Inflammatory macrophage (primary cell): Measurements from ENCODE around the gene SLFN14.
"Not testable (repeated sequence)": the region's sequence is repeated elsewhere in the genome, so short reads cannot be mapped to it uniquely, and the experiment has no call there.

ENCODE experiments used
- DNase-seq, 2 donors: peaks; one replicate each; pipeline ENCODE4 v3.0.0-alpha.2; 2020 to 2022
- total RNA-seq, 18 experiments: gene quantifications; one replicate each; lab custom pipeline; 2026; ENCODE audit warnings: mixed read lengths in 6 of 18, inconsistent platforms in 2 of 18; lab: John Stamatoyannopoulos, UW

The SLFN14 gene
- 0 to 1.2 (median 0.03) reads per million in 18 experiments for total RNA-seq

- no peak for DNase-seq
Measured at GRCh38 chr17:35560703-35561102, at the start of gene SLFN14. Gene SLFN14, minus strand, starts transcription at chr17:35560819. Its CDS starts 2,757 bp downstream, at chr17:35558062.

DNA sequence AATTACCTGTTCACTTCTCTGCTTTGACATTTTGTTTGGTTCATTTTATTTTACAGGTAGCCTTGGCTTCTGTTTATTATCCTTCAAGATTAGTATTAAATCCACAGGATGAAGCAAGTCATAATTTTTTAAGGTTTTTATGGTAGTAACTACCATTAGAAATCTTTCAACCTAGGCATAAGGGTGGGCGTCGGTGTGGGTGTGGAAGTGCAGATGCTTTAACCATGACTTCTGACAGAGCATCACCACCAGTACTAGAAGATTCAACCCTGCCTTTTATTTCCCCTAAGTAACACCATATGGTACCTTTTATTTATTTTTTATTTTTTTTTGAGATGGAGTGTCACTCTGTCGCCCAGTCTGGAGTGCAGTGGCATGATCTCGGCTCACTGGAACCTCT is 49.2 kb upstream of the SLFN14 start:
- DNase-seq, result no peak

DNA sequence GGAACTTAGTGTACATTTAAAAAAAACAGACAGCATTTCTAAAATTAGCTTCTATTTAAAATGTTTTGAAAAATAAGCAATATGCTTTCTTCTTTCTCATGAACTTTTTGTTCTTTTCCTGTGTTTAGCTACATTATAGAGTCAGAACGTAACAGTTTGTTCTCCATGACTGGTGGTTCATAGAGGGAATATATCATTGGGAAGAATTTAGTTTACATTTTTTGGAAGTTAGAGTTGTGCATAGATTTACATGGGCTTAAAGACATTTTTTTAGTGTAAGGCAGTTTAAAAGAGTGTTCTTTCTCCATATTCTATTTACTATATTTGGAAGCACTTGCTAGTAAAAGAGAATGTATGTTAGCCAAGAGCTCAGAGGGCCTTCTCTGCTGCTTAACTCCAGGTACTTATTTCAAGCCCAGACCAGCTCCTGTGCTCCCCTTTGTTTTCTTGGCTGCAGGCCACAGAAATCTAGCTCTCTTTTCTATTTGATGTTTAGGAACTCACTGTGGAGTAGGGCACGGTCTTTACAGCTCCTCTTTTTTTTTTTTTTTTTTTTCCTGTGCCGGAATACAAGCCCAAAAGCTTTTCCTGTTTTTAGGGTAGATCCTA is 46.7 kb upstream of the SLFN14 start:
- DNase-seq, result no peak

DNA sequence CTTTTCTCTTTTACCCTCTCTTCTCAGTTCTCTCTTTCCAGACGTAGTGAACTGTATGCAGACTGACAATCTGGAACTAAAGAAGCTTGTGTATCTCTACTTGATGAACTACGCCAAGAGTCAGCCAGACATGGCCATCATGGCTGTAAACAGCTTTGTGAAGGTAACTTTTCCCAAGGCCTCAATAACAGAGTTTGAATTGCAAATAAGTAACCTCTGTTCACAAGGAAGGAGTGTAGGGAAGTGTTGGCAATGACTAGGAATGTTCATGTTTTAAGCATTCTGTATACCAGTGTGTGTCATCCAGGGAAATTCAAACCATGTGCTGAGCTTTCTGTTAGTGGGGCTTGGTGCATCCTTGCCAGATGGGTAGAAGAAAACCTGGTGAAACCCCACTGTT is 45.1 kb upstream of the SLFN14 start:
- DNase-seq, result no peak

DNA sequence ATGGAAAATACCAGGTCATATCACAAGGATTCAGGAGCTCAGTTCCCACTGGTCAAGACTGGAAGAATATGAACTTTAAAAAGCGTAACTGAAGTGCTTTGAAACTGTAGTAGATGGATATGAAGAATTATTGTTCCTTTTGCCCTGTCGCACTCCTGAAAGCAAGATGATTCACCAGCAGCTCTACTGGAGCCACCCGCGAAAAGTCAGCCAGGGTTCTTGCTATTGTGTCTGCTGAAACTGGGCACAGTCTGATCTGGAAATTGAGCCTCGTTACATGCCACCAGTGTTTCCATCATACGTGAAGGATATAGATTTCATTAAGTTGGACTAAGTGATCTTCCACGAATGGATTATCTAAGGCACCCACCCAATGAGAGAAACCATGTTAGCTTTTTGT is 43.1 kb upstream of the SLFN14 start:
- no peak for DNase-seq

GRCh38 chr17:35597604-35598003 is 37.0 kb upstream of the SLFN14 start:
- no peak for DNase-seq

DNA sequence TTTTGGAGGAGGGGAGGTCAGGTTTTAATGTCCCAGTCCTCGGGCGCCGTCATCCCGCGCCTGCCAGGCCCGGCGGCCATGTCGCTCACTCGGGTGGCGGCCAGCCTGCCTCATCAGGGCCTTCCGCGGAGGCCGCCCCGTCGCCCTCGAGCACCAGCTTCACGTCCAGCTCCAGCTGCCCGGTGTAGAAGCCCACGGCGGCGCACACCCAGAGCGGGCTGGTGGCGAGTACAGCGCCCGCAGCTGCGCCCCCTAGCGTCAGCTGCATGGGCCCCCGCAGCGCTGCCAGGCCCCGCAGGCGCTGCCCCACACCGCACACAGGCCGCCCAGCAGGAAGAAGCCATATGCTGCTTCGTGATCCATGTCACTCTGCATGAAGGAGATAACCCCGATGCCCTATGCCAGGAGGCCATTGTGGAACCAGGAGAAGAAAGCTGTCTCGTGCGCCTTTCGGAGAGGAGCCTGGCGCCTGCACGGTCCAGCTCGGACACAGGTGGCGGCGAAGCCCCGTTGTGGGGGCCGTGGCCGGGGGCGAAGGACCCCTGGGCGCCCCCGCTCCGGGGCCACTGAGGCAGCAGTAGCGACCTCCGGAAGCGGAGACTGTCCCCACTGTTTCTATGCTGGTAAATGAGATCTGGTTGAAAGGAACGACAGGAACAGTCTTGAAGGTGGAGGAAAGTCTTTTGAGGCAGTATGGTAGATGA is 36.1 kb upstream of the SLFN14 start:
- no peak for DNase-seq

DNA sequence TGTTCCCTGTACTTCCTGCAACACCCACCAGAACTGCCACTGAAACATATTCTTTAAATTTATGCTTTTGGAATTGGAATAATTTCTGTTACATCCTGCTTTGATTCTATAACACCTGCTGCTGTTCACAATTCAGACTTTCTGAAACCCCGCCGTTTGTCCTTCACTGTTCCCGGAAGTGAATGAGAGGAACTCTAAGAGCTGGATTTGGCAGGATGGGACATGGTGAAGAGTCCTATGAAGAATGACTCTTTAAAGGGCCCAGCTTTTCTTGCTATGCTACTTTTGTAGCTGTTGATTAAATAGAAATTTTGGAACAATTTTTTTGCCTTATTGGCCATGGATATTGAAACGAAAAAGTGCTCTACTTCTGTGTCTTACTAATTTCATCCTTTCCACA is 35.5 kb upstream of the SLFN14 start:
- no peak for DNase-seq

DNA sequence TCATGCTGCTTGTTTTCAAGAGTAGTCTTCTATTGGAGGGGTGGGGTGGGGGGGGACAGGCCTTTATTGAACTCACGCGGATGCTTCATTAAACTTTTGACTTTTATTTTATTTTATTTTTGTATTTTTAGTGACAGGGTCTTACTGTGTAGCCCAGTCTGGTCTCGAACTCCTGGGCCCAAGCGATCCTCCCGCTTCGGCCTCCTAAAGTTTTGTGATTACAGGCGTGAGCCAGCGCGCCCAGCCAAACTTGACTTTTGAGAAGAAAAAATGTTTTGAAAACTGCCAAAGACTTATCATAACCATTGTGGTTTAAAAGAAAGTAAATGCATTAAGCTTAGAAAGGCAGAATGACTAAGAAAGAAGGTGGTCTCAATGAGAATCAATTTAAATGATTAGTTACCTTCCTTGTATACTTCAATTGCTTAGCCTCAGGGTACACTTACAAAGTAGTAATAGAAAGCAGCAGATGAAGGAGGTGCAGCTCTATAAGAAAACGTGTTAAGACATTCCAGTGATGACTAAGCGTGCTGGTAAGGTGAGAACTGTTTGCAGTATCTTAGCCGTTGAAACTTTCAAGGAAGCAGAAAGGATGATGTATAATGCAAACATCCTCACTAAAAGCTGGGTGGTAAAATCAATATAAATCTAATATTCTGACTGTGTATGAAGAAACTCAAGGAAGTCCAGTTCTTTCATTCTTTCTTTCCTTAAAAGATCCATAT is 27.7 kb upstream of the SLFN14 start:
- DNase-seq, result no peak

DNA sequence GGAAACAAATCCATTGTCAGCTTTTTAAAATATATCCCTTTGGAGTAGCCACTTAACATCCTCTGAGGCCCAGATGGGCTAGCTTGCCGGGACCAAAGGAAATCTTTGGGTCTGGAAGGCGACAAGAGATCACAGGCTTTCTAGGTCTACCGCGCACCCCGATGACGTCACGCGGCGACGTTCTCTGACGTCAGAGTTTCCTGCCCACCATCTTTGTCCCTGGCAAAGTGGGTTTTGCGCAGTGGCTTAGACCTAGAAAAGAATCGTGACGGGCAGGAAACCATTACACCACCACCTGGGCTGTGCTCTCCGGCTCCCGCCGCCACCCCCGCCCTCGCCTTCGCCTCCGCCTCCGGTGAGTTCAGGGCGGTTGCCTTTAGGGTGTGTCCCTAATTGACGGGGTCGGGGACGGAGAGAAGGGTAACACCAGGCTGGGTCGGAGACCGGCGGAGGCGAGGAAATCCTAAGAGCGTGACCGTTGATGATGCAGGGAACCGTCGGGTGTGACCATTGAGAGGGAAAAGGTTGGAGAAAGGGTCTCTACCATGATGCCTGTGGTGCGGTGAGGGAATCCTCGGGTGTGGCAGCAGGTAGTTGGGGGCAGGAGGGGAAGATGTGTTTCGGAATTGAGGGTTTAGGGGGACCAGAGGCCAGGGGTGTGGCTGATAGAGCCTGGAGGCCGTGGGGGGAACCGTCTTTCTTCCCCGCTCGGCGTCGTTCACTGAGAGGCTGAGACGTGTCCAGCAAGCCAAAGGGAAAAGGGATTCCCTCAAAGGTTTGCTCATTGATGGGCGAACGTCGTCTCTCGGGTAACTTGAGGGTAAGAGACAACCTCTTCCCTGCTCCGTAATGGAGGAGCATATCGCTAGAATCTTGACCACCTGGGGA is 26.7 kb upstream of the SLFN14 start, which contains the start of gene AP2B1:
AP2B1 (plus strand) TSS at position 249 of the 888 bp plus-strand sequence. CDS start 6,709 bp downstream, outside the sequence.
- DNase-seq, result peak; percentile 93 to 97

DNA sequence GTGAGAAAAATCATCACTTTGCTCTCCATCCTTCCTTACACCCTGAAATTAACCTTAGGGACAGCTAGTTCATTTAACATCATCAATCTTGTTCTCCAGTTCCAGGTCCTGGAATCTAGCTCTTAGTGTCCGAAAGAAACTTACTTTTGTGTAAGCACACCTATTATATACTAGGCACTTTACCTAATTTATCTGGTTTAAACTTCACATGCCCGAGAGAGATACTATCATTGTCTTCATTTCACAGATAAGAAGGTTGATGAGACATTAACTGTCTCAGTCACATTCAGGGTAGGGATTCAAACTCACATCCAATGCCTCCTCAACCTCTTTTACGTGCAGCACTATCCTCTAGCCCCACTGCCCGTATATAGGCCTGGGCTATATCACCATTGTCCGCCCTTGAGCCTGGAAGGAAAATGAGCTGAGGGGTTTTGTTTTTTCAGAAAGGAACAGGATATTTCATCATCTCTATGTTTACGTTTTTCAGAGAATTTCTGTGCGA is 26.0 kb upstream of the SLFN14 start:
- no peak for DNase-seq

DNA sequence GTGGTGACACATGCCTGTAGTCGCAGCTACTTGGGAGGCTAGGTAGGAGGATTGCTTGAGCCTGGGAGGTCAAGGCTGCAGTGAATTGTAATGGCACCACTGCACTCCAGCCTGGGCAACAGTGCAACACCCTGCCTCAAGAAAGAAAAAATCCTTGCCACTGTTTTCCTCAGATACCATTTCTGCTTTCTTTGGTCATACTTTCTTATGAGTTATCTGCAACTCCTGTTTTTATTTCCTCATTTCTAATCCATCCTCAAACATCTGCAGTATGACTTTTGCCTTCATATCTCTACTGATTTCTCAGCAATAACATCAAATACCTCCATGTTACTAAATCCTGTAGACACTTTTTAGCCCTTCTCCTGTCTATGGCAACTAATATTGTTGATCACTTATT is 23.4 kb upstream of the SLFN14 start:
- peak; percentile 44 to 57 for DNase-seq

DNA sequence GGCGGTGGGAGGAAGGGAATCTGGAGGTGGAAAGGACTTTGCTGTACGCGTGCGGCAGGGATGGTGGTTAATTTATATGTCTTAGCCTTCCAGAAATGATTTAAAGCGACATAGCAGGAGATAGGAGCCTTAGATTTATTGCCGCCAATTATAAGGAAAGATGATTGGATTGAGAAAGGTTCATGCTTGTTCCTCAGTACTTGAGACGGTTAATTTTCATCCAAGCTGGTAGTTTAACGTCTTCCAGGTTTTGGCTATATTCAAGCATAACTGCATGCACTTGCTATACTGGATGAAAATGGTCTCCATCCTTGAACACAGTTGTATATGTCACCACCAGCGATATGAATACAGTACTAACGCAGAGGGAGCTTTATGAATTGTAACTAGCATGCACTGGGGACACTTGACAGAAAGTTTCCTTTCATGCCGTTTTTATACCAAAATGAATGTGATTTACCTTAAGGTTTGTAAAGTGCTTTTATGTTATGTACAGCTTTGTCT is 18.4 kb upstream of the SLFN14 start:
- DNase-seq, result no peak

DNA sequence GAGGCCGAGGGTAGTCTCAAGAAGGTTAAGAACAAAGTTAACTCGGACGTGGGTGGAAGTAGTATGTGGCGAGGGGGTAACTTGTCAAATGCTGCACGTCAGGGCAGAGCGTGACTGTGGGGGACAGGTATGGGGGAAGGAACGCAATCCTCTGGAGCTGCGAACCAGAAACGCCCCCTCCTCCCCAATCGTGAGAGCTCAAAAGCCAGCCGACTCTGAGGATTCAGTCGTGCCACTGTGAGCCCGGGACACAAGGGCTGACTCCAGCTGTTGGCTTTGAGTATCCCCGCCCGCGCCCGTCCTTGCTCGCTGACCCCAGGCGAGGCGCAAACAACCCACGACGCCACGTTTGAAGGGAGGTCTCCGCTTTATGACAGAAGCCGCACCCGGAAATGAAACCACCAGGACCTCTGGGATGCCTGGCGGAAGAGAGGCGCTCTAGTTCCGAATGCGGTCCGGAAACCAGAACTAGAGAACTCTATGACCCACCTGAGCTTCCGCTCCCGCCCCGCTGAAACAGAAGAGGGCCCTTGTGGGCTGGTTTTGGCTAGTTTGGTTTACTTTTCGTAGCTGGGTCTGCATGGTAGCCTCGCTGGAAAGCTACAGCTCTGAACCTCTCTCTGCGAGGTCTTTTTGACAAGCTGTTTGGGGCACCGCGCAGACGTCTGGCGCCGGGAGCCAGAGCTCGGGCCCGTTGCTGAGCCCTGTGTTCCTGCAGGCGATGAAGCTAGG is 17.7 kb upstream of the SLFN14 start, which contains the start of gene PEX12:
PEX12 (minus strand) TSS at position 375 of the 732 bp plus-strand sequence. CDS start 550 bp downstream, outside the sequence.
- DNase-seq, result peak; percentile 85 to 88

- DNase-seq, result no peak
Measured at GRCh38 chr17:35577830-35578196, 17.2 kb upstream of the SLFN14 start.

DNA sequence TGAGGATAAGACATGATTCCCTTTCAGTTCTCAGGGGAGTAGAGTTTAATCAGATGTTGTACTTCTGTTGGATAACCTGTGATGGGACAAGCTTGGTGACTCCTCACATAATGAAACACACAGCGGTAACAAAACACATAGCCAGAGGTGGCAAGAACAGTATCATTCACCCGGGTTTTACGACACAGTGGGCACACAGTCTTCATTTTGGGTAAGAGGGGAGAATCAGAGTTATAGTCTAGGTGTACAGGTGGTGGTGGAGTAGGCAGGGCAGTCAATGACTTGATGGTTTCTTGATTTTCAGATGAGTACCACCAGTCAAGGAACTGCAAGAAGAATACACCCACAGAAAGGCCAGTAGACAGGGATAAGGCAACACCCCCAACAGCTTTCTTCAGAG is 15.1 kb upstream of the SLFN14 start:
- no peak for DNase-seq

DNA sequence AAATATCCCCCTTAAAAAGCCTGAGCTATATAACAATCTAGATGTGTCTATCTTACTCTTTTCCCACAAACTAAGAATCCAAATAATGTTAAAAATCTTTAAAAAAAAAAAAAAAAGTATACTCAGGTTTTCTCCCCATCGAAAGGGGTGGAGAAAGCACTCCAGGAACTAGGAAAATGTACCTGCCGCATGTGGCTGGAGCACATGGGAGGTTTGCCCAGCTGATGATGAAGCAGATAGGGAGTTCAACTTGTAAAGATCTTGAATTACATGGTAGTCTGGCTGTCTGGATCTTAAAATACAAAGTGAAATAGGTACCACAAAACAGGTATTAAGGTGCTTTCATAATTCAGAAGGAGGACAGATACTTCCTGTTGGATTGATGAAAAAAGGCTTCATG is 8.8 kb upstream of the SLFN14 start:
- no peak for DNase-seq

DNA sequence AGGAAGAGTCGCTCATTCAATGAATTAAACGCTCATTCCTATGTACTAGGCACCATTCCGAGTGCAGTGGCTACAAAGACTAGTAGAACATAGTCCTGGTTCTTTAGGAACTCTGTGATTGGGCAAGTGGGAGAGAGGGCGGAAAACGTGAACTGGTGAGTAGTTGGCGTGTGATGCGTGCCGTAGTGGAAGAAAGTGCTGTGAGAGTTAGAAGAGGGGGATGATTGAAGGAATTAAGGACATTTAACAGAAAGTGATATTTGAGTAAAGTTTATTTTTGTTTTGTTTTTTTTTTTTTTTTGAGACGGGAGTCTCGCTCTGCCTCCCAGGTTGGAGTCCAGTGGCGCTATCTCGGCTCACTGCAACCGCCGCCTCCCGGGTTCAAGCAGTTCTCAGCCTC is 7.9 kb upstream of the SLFN14 start:
- DNase-seq, result peak; percentile 55 to 65

DNA sequence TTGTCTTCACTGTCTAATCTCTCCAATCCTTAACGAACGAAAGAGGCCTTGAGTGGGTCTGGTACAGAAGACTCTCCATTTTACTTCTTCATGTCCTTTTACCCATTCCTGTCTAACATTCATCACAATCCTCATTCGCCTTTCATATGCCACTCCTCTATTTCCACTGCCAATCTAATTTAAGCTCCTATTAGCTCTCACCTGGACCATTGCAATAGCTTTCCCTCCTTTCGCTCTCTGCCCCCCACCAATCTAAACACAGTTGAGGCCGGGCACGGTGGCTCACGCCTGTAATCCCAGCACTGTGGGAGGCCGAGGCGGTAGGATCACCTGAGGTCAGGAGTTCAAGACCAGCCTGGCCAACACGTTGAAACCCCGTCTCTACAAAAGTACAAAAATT is 6.3 kb upstream of the SLFN14 start:
- DNase-seq, result no peak

GRCh38 chr17:35563181-35563580 is 2.6 kb upstream of the SLFN14 start:
- not testable (repeated sequence) for DNase-seq

GRCh38 chr17:35559495-35560210 is 966 bp downstream of the SLFN14 start:
- no peak for DNase-seq
